GM19193 (cell line): ENCODE results near the gene FUT6.

Experiments used
- POLR2A ChIP-seq: IDR thresholded peaks from 4 replicates; pipeline ENCODE4 v1.6.1; 2011; ENCODE audit not compliant: insufficient read depth, insufficient read length; ENCODE audit errors: extremely low read depth

The FUT6 gene

GRCh38 chr19:5839065-5840017 is at the start of gene FUT6:
Gene FUT6 (minus strand): TSS chr19:5839702. CDS start chr19:5832567, 7,135 bp downstream.
- TF ChIP-seq POLR2A = no peak

- TF ChIP-seq POLR2A = no peak
Measured at GRCh38 chr19:5882421-5882968, 43.0 kb upstream of the FUT6 start.

GRCh38 chr19:5881543-5882299 is 42.2 kb upstream of the FUT6 start:
- no peak for TF ChIP-seq POLR2A

- TF ChIP-seq POLR2A = no peak
Measured at GRCh38 chr19:5880604-5881078, 41.1 kb upstream of the FUT6 start.

- TF ChIP-seq POLR2A = no peak
Measured at GRCh38 chr19:5880196-5880595, 40.7 kb upstream of the FUT6 start.

GRCh38 chr19:5877882-5878281 is 38.4 kb upstream of the FUT6 start:
- TF ChIP-seq POLR2A = no peak

- no peak for TF ChIP-seq POLR2A
Measured at GRCh38 chr19:5877427-5877826, 37.9 kb upstream of the FUT6 start.

- TF ChIP-seq POLR2A = no peak
Measured at GRCh38 chr19:5873617-5874199, 34.2 kb upstream of the FUT6 start.

GRCh38 chr19:5870986-5871394 is 31.5 kb upstream of the FUT6 start:
- no peak for TF ChIP-seq POLR2A

- TF ChIP-seq POLR2A = no peak
Measured at GRCh38 chr19:5867201-5868136, 28.0 kb upstream of the FUT6 start.

- no peak for TF ChIP-seq POLR2A
Measured at GRCh38 chr19:5865772-5866171, 26.3 kb upstream of the FUT6 start.

GRCh38 chr19:5864725-5865486 is 25.4 kb upstream of the FUT6 start:
- TF ChIP-seq POLR2A = no peak
